ENCODE measurements around the gene CDK4.

GRCh38 chr12:57777911-57778310, 25.8 kb upstream of the CDK4 start:
- TF ChIP-seq CTCF (IDR thresholded peaks at IDR 0.05 in 8 of 11, conservative IDR thresholded peaks at IDR 0.05 in 3 of 11) (no peak), POLR2A (IDR thresholded peaks at IDR 0.05) (no peak)

All from spleen (tissue), 7 donors.